Renal cortex interstitium (tissue), 15 donors: ENCODE data around the gene IL1F10. TPM values are rescaled to one million over a fixed set of nuclear protein-coding genes. Genes with fewer than 3 reads are reported as not detected.

Experiments used
- DNase-seq, 11 donors: peaks; one replicate each; pipeline ENCODE4 v3.0.0-alpha.2; 2013; ENCODE audit warnings: low read depth in 9 of 11, low spot score in 4 of 11; ENCODE audit errors: extremely low read depth in 1 of 11
- long read RNA-seq, 16 experiments: transcript quantifications; one replicate each; lab custom pipeline, GENCODE V29; 2026
- polyA plus RNA-seq, 3 donors: library from polyadenylated mRNA; unstranded; fragments of 120-200 nt; gene quantifications; one replicate each; pipeline ENCODE4 v1.2.1, GENCODE V29; 2013; ENCODE audit not compliant: insufficient read length in 3 of 3

Gene IL1F10, protein sequence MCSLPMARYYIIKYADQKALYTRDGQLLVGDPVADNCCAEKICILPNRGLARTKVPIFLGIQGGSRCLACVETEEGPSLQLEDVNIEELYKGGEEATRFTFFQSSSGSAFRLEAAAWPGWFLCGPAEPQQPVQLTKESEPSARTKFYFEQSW
- not detected for polyA plus RNA-seq
- long read RNA-seq, donor 1: 0 reads
- long read RNA-seq, donor 2: 0 reads
- long read RNA-seq, donor 3: 0 reads
- long read RNA-seq, donor 4: 0 reads
- long read RNA-seq, donor 5: 0 reads
- long read RNA-seq, donor 6: 0 reads
- long read RNA-seq, donor 7: 0 reads
- long read RNA-seq, donor 8: 0 reads
- long read RNA-seq, donor 9: 0 reads
- long read RNA-seq, donor 10: 0 reads
- long read RNA-seq, donor 11: 0 reads
- long read RNA-seq, donor 12: 0 reads
- long read RNA-seq, donor 13: 0 reads
- long read RNA-seq, donor 14: 0 reads
- long read RNA-seq, donor 15: 0 reads
- long read RNA-seq, donor 16: 0 reads

DNA sequence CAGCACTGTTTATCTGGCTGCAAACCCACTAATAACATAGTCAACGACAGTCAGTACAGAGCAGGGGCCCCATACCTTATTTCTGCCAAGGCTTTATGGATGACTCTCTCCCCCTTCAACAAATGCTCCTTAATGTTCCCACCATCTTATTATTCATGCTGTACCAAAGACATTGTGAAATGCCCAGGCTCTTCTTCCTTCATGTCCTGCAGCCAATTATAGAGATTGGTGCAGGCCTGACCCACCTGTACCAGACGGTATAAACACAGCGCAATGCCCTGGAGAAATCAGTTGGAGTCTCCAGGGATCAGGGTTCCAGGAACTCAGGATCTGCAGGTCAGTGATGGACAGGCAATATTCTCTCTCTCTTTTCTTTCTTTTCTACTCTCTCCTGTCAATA lies at the start of gene IL1F10:
Gene IL1F10 (plus strand): TSS at position 290 of the 400 bp plus-strand sequence. CDS start 4,769 bp downstream, outside the sequence.
- no peak for DNase-seq

DNA sequence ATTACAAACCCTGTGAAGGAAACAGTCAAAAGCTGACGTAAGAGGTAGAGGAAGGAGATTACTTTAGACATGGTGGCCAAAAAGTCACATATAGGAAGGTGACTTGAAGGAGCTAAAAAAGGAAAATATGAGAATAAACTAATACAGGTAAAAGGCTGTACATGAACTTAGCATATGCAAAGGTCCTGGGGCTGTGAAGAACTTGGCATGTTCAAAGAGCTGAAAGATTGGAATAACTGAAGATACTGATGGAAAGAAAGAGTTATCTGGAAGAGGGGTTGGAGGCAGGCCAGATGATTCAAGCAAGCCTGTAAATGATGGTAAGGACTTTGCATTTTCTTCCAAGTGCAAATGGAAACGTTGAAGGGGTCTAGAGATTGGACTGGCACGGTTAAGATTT lies 49.3 kb upstream of the IL1F10 start:
- DNase-seq: no peak

DNA sequence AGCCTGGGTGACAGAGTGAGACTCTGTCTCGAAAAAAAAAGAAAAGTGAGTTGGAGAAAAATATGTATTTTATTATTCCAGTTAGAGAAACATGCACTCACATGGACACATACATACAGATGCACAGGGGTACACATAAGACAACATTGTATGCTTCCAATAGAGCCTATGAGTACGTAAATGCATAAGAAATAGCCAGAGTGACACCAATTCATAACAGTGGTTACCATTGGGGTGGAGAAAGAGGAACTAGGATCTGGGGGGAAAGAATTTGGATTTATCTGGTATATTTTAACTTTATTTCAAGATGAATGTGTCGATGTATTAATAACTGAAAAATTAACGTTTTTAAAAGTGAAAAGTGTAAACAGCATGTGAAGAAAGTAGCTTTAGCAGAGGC lies 46.5 kb upstream of the IL1F10 start:
- no peak for DNase-seq

DNA sequence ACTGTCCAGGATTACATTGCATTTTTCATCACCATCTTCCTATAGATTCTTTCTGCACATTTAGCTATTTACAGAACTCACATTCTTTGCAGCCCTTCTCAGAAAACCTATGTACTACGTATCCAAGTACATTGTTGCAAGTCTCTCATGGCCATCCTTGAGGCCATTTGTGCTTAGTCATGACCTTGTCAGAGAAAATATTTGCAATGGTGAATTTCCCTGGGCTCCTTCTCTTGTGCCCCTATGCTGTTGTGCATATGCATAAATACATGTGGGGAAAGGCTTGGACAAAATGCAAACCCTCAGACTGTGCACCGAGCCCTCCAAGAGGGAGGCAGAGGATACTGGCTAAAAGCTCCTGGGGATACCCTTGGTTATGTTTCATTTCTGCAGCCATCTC lies 43.0 kb upstream of the IL1F10 start:
- no peak for DNase-seq

DNA sequence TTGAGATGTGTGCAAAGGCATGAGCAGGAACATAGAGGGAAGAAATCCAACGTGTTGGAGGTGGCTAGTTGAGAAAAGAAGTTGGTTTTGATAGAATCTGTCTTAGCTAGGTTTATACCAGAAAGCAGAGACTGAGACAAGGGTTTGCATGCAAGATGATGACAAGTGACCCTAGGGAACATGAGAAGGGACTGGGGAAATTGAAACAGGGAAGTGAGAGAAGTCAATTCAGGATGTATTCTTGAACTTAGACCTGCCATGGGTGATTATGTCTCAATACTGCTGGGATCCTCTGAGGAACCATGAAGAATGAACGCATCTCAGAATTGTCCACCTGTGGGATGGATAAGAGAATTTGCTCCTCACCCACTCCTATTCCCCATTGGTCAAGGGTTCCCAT lies 42.0 kb upstream of the IL1F10 start:
- DNase-seq: no peak

DNA sequence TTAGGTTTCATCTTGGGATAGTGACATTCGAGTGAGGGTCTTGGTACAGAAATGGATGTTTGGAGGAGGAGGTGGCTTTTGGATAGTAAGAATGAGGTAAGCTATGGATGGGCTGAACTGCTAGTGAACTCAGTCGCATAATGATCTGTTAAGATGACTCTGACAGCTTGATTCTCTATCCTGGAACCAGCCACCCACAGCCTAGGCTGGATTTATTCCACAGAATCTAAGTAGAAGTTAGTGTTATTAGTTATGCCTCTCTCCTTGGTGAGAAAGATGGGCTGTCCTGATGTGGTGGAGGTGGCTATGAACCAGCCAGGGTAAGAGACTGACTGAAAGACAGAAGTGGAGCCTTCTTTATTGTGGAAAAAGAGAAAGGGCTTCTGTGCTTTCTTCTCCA lies 40.1 kb upstream of the IL1F10 start:
- no peak for DNase-seq

DNA sequence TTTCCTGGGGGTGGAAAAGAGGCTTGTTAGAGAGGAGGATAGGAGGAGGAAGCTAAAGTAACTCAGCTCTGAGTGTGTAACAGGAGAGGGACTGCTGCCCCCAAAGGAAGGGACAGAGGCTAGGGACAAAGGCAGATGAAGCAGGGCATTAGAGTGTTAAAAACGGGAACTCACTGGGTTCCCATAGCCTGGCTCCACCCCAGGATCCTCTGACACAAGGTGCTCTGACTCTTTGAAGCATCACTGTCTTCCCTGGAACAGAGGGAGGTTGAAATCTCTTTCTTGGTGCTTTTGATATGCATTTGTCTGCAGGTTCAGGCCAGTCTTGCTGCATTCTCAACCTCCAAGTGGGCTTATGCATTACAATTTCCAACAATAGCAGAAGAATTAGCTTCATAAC lies 39.7 kb upstream of the IL1F10 start:
- no peak for DNase-seq

DNA sequence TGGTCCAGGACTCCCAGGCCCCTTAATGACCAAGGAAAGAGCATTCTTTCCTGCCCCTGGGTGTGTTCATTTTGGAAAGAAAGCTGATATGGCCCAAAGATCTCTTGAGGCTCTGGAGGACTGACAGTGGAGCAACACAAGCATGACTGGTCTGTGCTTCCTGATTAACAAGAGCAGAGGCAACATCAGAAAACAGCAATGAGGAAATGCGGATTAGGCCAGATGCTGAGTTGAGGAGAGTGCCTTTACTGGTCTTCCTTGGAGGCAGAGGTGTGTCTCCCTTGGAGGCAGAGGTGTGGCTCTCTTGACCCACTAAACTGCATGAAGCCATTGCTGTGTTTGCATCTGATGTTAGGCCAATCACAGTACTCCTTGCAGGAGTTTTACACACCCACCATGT lies 35.0 kb upstream of the IL1F10 start:
- no peak for DNase-seq

DNA sequence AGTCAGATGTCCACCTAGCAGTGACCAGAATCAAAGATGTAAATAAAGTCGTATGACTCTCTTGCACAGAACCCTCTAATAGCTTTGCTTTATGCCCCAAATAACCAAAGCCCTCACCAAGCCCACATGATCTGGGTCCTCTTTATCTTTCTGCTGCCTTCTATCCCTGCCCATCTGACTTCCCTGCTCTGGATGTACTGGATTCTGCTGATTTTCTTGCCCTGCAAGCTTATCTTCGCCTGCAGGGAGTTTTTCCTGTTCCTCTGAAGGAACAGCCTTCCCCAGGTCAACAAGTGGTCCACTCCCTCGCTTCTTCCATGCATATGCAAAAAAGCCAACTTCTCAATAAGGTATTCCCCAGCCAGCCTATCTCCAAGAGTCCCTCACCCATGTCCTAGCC lies 33.8 kb upstream of the IL1F10 start:
- no peak for DNase-seq

DNA sequence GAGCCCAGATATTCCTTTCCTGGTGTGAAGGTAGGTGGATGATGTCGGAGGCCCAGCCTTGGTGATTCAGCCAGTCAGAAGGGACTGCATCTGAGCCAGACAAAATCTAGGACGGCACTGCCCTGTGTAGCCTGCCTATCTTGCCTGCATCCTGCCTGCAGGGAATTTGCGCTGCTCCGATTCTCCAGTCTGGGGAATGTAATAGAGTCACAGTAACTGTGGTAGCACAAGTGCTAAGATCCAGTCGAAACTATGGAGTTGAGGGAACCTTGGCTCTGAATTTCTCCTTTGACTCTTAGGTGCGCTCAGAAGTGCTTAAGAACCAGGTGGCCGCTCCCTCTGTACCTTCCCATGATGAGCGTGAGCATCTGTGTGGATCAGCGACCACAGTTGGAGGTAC lies 31.0 kb upstream of the IL1F10 start:
- no peak for DNase-seq

DNA sequence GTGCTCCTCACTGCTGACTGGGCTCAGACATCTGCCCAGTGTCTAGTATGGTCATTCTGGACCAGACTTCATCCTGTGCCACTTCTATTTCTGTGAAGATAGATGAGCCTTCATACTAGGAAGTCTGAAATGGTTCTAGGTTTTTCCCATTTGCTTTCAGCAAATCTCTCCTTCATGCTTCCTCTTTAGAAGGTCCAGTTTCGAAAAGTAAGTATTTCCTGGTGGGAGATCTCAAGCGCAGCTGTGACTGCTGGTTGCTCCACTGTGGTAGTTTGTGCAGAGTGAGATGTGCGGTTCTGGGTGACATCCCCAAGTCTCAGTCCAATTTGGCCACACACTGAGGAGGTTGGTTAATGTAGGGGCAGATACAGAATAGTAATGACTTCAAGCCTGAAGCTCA lies 29.5 kb upstream of the IL1F10 start:
- no peak for DNase-seq

DNA sequence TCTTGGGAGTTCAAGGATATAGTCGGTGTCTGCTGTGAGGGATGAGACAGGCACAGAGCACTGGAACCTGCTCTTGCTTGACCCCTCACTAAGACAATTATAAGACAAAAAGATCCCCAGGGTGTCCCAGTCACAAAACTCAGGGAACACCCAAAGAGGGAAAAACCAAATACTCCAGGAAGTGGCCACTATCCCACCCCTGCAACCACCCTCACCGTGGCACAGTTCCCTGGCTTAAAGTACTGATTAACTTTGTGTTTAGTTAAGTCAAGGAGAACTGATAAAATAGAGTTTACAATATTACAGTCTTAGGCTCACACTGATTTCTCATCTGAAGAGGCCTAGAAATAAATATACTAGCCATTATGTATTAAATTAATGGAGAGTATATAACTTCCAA lies 28.6 kb upstream of the IL1F10 start:
- DNase-seq: no peak

DNA sequence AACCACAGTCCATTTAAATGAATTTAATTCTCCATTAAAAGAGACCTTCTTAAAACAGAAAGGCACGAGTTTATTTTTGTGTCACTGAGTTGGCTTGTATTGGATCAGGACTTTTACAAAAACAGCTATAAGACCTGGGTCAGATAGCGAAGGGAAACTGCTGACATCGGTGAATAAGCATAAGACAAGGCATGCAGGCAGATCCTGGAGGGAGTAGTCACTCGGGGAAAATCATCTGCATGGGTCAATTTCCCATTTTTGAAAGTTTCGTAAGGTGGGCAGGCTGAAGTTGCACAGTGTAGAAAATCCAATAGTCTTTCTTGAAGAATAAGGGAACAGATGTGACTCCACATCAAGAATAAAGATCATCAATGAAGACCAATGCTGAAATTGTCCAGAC lies 28.1 kb upstream of the IL1F10 start:
- DNase-seq: no peak

DNA sequence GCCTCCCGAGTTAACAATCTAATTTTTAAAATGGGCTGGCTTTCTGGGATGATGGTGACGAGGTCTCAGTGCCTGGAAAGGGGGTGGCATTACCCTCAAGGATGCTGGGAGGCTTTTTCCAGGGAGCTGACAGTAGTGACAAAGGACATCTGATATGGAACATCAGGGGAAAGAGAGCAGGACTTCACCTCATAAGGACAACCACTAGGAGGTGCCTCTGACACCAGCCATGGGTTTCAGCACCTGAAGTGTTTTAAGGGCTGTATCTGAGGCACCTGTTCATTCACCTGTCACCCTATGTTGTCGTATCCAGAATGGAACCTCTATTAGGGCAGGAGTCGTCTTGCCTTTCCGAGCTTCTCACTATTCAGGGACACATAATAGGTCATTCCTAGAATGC lies 25.9 kb upstream of the IL1F10 start:
- DNase-seq: no peak

DNA sequence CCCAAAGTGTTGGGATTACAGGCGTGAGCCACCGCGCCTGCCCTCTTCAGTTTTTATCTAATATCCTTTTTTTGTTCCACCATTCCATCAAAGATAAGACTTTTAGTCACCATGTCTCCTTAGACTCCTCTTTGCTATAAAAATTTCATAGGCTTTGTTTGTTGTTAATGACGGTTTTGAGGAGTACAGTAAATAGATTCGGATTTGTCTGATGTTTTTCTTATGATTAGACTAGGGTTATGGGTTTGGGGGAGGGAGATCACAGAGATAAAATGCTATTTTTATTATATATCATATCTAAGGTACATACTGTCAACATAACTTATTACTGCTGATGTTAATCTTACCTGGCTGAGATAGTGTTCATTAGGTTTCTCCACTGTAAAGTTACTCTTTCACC lies 21.3 kb upstream of the IL1F10 start:
- DNase-seq: no peak

DNA sequence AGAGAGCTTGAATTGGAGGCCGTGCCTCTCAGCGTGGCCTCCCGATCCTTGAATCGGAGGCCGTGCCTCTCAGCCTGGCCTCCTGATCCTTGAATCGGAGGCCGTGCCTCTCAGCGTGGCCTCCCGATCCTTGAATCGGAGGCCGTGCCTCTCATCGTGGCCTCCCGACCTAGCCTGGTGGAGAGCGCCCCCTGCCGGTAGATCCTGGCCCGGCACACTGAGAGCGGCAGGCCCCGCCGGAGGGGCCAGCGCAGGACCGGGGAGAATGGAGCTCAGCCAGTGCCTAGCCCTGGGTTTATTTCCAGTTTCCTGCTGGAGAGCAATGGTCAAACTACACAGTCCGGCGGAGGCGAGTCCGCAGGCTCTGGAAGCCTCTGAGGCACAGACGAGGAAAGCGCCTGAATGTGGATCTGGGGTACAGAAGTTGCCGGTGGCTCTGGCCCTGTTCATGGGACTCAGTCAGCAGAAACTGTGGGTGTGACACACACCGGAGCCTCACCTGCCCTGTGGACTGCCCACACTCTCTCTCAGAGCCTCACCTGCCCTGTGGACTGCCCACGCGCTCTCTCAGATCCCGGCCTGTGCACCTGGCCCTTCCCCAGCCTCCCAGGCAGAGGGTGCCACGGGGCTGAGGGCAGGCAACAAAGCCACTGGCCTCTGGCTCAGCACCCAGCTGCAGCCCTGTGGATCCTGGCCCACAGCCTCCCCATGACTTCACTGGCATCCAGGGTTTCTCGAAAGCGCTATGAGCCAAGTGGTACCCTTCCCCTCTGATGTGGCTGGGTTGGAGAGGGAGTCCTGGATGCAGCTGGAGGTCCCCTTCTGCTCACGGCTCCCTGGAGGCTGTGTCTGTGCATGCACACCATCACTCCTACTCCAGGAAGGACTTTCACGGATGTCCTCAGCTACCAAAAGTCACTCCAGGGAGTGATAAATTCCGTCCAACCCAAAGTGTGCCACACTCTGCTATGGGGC lies 16.6 kb upstream of the IL1F10 start:
- no peak for DNase-seq

DNA sequence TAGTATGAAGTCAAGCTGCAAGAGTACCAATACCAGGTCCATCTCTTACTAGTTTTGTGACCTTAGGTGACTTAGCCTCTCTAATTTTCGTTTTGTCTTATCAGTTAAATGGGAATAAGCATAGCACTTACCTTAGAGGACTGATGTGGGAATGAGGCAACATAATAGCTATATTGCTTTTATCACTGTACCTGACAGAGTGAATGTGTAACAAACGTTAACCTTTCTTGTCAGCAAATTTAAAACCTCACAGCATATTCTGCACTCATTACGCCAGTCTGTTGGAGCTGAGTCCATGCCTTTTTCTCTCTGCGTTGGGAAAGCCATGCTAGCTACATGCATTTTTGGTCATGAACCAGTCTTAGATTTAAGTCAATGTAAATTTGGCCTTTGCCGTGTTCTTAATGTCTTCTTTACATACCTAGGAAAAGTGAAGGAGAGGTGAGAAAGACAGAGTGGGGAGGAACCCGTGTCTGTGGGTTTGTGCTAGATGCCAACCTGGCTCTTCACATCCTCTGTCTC lies 15.3 kb upstream of the IL1F10 start, which contains the start of gene IL36B:
Gene IL36B (minus strand): TSS at position 472 of the 522 bp plus-strand sequence.
- DNase-seq: no peak

DNA sequence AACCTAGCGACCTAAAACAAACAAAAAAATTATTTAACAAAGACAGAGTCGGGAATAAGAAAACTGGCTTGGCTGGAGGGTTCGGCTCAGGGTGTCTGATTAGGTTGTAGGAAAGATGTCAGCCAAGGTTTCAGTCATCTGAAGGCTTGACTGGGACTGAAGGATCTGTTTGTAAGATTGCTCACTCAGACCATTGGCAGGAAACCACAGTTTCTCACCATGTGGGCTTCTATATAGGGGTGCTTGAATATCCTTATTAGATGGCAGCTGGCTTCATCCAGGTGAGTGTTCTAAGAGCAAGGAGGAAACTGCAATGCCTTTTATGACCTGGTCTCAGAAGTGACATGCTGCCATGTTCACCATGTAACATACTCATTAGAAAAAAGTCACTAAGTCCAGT lies 14.1 kb upstream of the IL1F10 start:
- no peak for DNase-seq

DNA sequence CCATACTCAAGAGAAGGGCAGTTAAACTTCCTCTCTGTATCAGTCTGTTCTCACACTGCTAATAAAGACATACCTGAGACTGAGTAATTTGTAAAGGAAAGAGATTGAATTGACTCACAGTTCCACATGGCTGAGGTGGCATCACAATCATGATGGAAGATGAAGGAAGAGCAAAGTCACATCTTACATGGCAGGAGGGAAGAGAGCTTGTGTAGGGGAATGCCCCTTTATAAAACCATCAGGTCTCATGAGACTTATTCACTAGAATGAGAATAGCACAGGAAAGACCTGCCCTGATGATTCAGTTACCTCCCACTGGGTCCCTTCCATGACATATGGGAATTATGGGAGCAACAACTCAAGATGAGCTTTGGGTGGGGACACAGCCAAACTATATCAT lies 13.7 kb upstream of the IL1F10 start:
- no peak for DNase-seq

DNA sequence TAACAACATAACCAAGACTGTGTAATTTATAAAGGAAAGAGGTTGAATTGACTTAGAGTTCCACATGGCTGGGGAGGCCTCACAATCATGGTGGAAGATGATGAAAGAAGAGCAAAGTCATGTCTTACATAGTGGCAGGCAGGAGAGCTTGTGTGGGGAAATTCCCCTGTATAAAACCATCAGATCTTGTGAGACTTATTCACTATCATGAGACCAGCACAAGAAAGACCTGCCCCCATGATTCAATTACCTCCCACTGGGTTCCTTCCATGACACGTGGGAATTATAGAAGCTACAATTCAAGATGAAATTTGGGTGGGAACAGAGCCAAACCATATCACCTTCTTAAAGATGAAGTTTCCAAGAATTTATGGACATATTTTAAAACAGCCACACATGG lies 11.2 kb upstream of the IL1F10 start:
- no peak for DNase-seq
